HepG2 (cell line): ENCODE results near the gene PROX1. TPM values are rescaled to one million over a fixed set of nuclear protein-coding genes. Genes with fewer than 3 reads are reported as not detected.

Experiments
- ATRX ChIP-seq: sonication (generic); formaldehyde crosslinking; IDR thresholded peaks from 2 replicates; pipeline ENCODE4 v1.4.0; 2020; ENCODE audit warnings: missing genetic modification reagents, borderline replicate concordance
- CCDC6 ChIP-seq: sonication (generic); formaldehyde crosslinking; IDR thresholded peaks from 2 replicates; pipeline ENCODE4 v1.8.1; 2022; ENCODE audit warnings: mild to moderate bottlenecking, missing genetic modification reagents, moderate library complexity
- DBP ChIP-seq: sonication (generic); formaldehyde crosslinking; IDR thresholded peaks from 2 replicates; pipeline ENCODE4 v1.4.0; 2020; ENCODE audit warnings: missing genetic modification reagents; ENCODE audit errors: not compliant biosample characterization
- EZH2 ChIP-seq: conservative IDR thresholded peaks from 2 replicates; pipeline ENCODE4 v1.6.1; 2012; ENCODE audit warnings: mild to moderate bottlenecking, low read depth, low read length, moderate library complexity
- GATA4 ChIP-seq: sonication (generic); IDR thresholded peaks from 2 replicates; pipeline ENCODE4 v1.6.1; 2016; ENCODE audit warnings: antibody characterized with exemption, low read depth, borderline replicate concordance
- GMEB2 ChIP-seq: IDR thresholded peaks from 2 replicates; pipeline ENCODE4 v1.6.1; 2016; ENCODE audit warnings: missing biosample characterization, missing genetic modification reagents, low read depth
- GRHL1 ChIP-seq: sonication (generic); formaldehyde crosslinking; conservative IDR thresholded peaks from 2 replicates; pipeline ENCODE4 v1.8.0; 2022; ENCODE audit warnings: missing genetic modification reagents
- HIVEP1 ChIP-seq: sonication (generic); formaldehyde crosslinking; IDR thresholded peaks from 2 replicates; pipeline ENCODE4 v1.4.0; 2020; ENCODE audit warnings: mild to moderate bottlenecking, missing genetic modification reagents
- HNRNPLL ChIP-seq: fragments of 200-400 bp; formaldehyde crosslinking; IDR thresholded peaks from 2 replicates; pipeline ENCODE4 v1.6.1; 2017; ENCODE audit warnings: mild to moderate bottlenecking, low read depth, low read length; ENCODE audit not compliant: poor library complexity, severe bottlenecking
- NR3C1 ChIP-seq: sonication (generic); formaldehyde crosslinking; IDR thresholded peaks from 2 replicates; pipeline ENCODE4 v1.4.0; 2020; ENCODE audit warnings: missing genetic modification reagents
- PTBP1 ChIP-seq: fragments of 200-400 bp; formaldehyde crosslinking; IDR thresholded peaks from 2 replicates; pipeline ENCODE4 v1.6.1; 2018; ENCODE audit warnings: low read length, low read depth; ENCODE audit not compliant: poor library complexity, severe bottlenecking
- REL ChIP-seq: sonication (generic); formaldehyde crosslinking; conservative IDR thresholded peaks from 2 replicates; pipeline ENCODE4 v1.8.0; 2022; ENCODE audit warnings: mild to moderate bottlenecking, missing genetic modification reagents, moderate library complexity
- STAG1 ChIP-seq: sonication (generic); formaldehyde crosslinking; IDR thresholded peaks from 2 replicates; pipeline ENCODE4 v1.4.0; 2020; ENCODE audit warnings: missing genetic modification reagents
- TSC22D2 ChIP-seq: sonication (generic); formaldehyde crosslinking; IDR thresholded peaks from 2 replicates; pipeline ENCODE4 v1.5.1; 2020; ENCODE audit warnings: missing genetic modification reagents, mild to moderate bottlenecking, borderline replicate concordance
- ZBTB4 ChIP-seq: sonication (generic); formaldehyde crosslinking; IDR thresholded peaks from 2 replicates; pipeline ENCODE4 v1.4.0; 2020; ENCODE audit warnings: missing genetic modification reagents, mild to moderate bottlenecking, borderline replicate concordance
- ZFP36L2 ChIP-seq: sonication (generic); formaldehyde crosslinking; IDR thresholded peaks from 2 replicates; pipeline ENCODE4 v1.4.0; 2020; ENCODE audit warnings: missing genetic modification reagents
- ZNF274 ChIP-seq: sonication (generic); formaldehyde crosslinking; IDR thresholded peaks from 2 replicates; pipeline ENCODE4 v1.5.1; 2020; ENCODE audit warnings: mild to moderate bottlenecking, missing genetic modification reagents
- ZNF34 ChIP-seq: sonication (generic); formaldehyde crosslinking; IDR thresholded peaks from 2 replicates; pipeline ENCODE4 v1.4.0; 2020; ENCODE audit warnings: mild to moderate bottlenecking, missing genetic modification reagents, borderline replicate concordance
- ZNF430 ChIP-seq: sonication (generic); formaldehyde crosslinking; IDR thresholded peaks from 2 replicates; pipeline ENCODE4 v1.9.0; 2021; ENCODE audit warnings: mild to moderate bottlenecking, missing genetic modification reagents
- ZNF562 ChIP-seq: sonication (generic); formaldehyde crosslinking; IDR thresholded peaks from 2 replicates; pipeline ENCODE4 v1.8.0; 2022; ENCODE audit warnings: missing genetic modification reagents, borderline replicate concordance
- ZNF768 ChIP-seq: sonication (generic); formaldehyde crosslinking; IDR thresholded peaks from 2 replicates; pipeline ENCODE4 v1.4.0; 2020; ENCODE audit warnings: missing genetic modification reagents
- ZSCAN29 ChIP-seq: sonication (generic); formaldehyde crosslinking; conservative IDR thresholded peaks from 2 replicates; pipeline ENCODE4 v1.4.0; 2020; ENCODE audit warnings: mild to moderate bottlenecking, missing genetic modification reagents
- polyA plus RNA-seq, 8 experiments: library from polyadenylated mRNA; depleted of rRNA in 3 of 8; stranded (reverse) in 7 of 8; unstranded in 1 of 8; fragments of >200 nt; fragmentation: Illumina TruSeq in 4 of 8; extraction: Trizol in 4 of 8; gene quantifications; 2 replicates each; pipeline versions ENCODE4 v1.2.1 to v1.2.3, GENCODE V29; 2011 to 2016; ENCODE audit warnings: low read depth in 4 of 8, missing spikeins in 1 of 8, mixed read lengths in 1 of 8; ENCODE audit not compliant: insufficient read depth in 1 of 8
- total RNA-seq, 5 experiments: library from RNA; depleted of rRNA; stranded (reverse); fragments of >200 nt; fragmentation: Illumina TruSeq; extraction: Trizol; gene quantifications; 2 replicates each; pipeline ENCODE4 v1.2.3, GENCODE V29; 2016; ENCODE audit warnings: low read depth in 1 of 5

Gene PROX1
- total and polyA plus RNA-seq, 2 of the 13 experiments (the other 11 are each of a cell fraction or from before 2014, with no cell fraction given) = 12.3 to 30.2 TPM

- TF ChIP-seq ZSCAN29 (CRISPR knock-in tag) = no peak
- TF ChIP-seq NR3C1 (CRISPR knock-in tag) = no peak
- no peak for TF ChIP-seq ATRX (CRISPR knock-in tag)
- peak; percentile 59 for TF ChIP-seq STAG1 (CRISPR knock-in tag)
- no peak; the same call in 1 of the 2 replicates for TF ChIP-seq REL (CRISPR knock-in tag)
- TF ChIP-seq TSC22D2 = 0 out of 2 replicates have a peak, but pooled peaks have one; percentile 59
- TF ChIP-seq ZFP36L2 (CRISPR knock-in tag) = no peak
- TF ChIP-seq ZBTB4 (CRISPR knock-in tag) = peak; percentile 89; the same call in 1 of the 2 replicates
- TF ChIP-seq GRHL1 (CRISPR knock-in tag) = no peak
- TF ChIP-seq HIVEP1 (CRISPR knock-in tag) = no peak
- peak; percentile 80; the same call in 1 of the 2 replicates for TF ChIP-seq CCDC6 (CRISPR knock-in tag)
- no peak for TF ChIP-seq ZNF34 (CRISPR knock-in tag)
- no peak for TF ChIP-seq ZNF562 (CRISPR knock-in tag)
- no peak for TF ChIP-seq EZH2
- TF ChIP-seq ZNF430 (CRISPR knock-in tag) = peak; percentile 42; the same call in 1 of the 2 replicates
- no peak for TF ChIP-seq DBP (CRISPR knock-in tag)
- TF ChIP-seq PTBP1 = peak; percentile 30
- TF ChIP-seq ZNF768 (CRISPR knock-in tag) = peak; percentile 50; the same call in 1 of the 2 replicates
- no peak for TF ChIP-seq GATA4
- TF ChIP-seq HNRNPLL = peak; percentile 76
- peak; percentile 77 for TF ChIP-seq ZNF274 (CRISPR knock-in tag)
- no peak for TF ChIP-seq GMEB2 (CRISPR knock-in tag)
Measured at GRCh38 chr1:213982672-213983492, 4.9 kb upstream of the PROX1 start (continued).
